Endometrial microvascular endothelial cells (primary cell): ENCODE measurements around the gene CAPN15. TPM values are rescaled to one million over a fixed set of nuclear protein-coding genes. Genes with fewer than 3 reads are reported as not detected.

ENCODE experiments used
- in situ Hi-C: cut with HindIII; loops from 2 replicates; pipeline ENCODE4 v1.10.0; 2017; ENCODE audit warnings: low sequenced_read_pairs, low pct_unique_long_range_greater_than_20kb; ENCODE audit errors: inconsistent ontology term
- total RNA-seq: library from RNA; depleted of rRNA; stranded (reverse); fragments of >200 nt; gene quantifications from one replicate; pipeline ENCODE4 v1.2.3, GENCODE V29; 2015; ENCODE audit errors: inconsistent ontology term

The CAPN15 gene
- total RNA-seq, 1 donor from 2014 or later = 60.2 TPM

- in situ Hi-C loops = no loop called here
These were observed 41.1 kb downstream of the CAPN15 start for GRCh38 chr16:568401-569258.

- in situ Hi-C loops = no loop called here
These were observed 42.1 kb downstream of the CAPN15 start, which contains the start of gene PIGQ for GRCh38 chr16:569445-570254. Gene PIGQ, plus strand, starts transcription at chr16:569968. Its CDS starts 4,107 bp downstream, at chr16:574075.

GRCh38 chr16:572865-573650, 45.5 kb downstream of the CAPN15 start:
- in situ Hi-C loops = no loop called here

GRCh38 chr16:574021-574760, 46.7 kb downstream of the CAPN15 start:
- in situ Hi-C loops = no loop called here

- in situ Hi-C loops = no loop called here
These were observed 48.1 kb downstream of the CAPN15 start for GRCh38 chr16:575354-576196.

GRCh38 chr16:576197-576822, 48.8 kb downstream of the CAPN15 start:
- in situ Hi-C loops = no loop called here

- in situ Hi-C loops = no loop called here
These were observed 49.3 kb downstream of the CAPN15 start for GRCh38 chr16:576823-577201.

GRCh38 chr16:577796-578195, 50.3 kb downstream of the CAPN15 start:
- in situ Hi-C loops = no loop called here

- in situ Hi-C loops = no loop called here
These were observed 50.8 kb downstream of the CAPN15 start for GRCh38 chr16:578232-578869.

GRCh38 chr16:578870-579405, 51.4 kb downstream of the CAPN15 start:
- in situ Hi-C loops = no loop called here

GRCh38 chr16:580141-580945, 52.8 kb downstream of the CAPN15 start:
- in situ Hi-C loops = no loop called here

GRCh38 chr16:580946-581498, 53.5 kb downstream of the CAPN15 start:
- in situ Hi-C loops = no loop called here

GRCh38 chr16:582218-582613, 54.7 kb downstream of the CAPN15 start:
- in situ Hi-C loops = no loop called here

GRCh38 chr16:582614-583331, 55.3 kb downstream of the CAPN15 start:
- in situ Hi-C loops = no loop called here

GRCh38 chr16:583470-583814, 55.9 kb downstream of the CAPN15 start:
- in situ Hi-C loops = no loop called here
